Activated T-cell treated with anti-CD3 and anti-CD28 coated beads, Interleukin-2, amount 50 U/mL, for 1 hour (primary cell): ENCODE results near the gene IQCM.
"Not testable (repeated sequence)": the region's sequence is repeated elsewhere in the genome, so short reads cannot be mapped to it uniquely, and the experiment has no call there.

Source experiments
- DNase-seq: peaks from one replicate; pipeline ENCODE4 v3.0.0-alpha.2; 2020

The IQCM gene

DNA sequence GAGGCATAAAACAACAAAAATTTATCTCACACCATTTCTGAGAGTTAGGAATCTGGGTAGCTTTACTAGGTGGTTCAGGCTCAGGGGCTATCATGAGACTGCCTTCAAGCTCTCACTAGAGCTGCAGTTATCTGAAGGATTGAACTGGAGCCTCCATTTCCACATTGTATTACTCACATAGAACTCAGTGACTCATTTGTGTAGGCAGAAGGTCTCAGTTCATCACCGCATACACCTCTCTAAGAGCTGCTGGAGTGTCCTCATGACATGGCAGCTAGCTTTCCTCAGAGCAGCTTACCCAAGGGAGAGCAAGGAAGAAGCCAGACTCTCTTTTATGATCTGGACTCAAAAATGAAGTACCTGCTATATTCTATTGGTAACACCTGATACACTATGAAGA, 389.2 kb downstream of the IQCM start:
- DNase-seq: no peak

DNA sequence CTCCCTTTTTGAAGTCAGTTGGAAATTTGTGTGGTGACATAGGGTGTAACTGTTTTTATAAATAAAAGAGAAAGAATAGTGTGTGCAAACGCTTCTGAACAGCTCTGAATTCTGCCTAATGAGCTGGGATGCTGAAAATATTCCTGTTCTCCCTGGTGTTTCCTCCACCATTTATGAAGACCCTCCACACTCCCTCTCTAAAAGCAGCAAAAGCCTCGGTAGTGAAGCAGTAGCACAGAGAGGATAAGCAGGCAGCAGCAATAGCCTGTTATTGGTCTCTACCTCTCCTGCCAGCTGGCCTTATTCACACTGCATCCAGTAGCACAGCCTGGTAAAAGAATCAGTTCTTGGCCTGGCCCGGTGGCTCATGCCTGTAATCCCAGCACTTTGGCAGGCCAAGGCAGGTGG, 406.1 kb downstream of the IQCM start:
- DNase-seq: no peak

DNA sequence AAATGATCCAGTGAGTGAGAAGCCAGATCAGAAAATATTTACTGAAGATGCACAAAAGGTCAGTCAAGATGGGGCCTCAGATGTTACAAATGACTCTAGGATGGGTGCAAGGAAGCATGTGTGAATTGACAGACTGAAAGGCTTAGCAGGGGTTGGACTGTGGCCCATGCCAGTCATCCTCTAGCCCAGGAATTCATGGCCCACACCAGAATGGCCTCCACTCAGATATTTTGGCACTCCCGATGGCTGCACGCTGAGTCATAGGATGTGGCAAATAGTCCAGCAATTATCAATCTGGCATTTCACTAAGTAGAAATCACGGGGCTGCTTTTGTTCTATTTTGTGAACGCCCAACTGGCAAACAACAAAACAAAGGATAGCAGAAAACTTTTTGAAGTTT, 406.5 kb downstream of the IQCM start:
- no peak for DNase-seq

- no peak for DNase-seq
These were observed 411.5 kb downstream of the IQCM start for GRCh38 chr4:149404143-149404542.

DNA sequence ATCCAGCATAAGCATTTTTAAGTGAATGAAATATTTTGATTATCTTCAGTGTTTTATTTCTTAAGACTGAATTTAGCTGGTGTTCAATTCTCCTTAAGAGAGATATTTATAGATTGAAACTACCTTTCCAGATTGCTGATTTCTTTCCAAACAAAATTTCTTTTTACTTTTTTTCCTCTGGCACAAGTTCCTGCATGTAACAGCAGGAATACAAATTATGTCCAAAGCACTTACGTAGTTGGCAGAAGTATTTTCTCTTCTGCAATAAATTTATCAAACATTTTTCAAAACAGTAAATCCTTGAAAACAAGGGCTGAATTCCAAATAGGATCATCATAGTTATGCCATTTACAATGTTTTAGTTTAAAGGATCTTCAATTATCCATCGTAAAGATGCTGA, 412.6 kb downstream of the IQCM start:
- DNase-seq: no peak

GRCh38 chr4:149398993-149399392, 416.6 kb downstream of the IQCM start:
- DNase-seq: no peak

DNA sequence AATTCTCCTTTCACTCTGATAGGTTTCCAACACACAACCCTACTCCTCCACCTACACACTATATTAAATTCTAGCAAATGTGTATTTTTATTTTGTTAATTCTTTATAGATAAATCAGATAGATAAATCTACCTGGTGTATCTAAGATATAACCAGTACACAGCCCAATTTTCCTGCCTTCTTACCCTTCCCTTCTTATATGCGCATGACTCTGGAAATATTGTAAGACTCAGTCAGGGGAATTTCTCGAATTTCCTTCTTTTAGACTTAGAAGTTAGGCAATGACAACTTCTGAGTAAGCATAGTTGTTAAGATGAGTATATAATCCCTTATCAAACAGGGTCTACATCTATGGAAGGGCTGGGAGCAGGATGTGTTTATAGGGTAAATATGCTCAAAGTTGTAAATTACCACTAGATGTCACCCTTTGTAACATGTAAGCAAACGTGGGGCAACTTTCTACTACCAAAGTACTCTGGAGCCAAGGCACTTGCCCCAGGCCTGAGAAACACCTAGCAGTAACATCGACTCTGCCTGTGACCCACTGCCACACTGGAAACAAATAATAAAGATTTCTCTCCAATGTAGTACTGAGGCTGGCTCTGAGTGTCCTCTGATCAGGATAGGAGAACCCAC, 444.7 kb downstream of the IQCM start:
- no peak for DNase-seq

DNA sequence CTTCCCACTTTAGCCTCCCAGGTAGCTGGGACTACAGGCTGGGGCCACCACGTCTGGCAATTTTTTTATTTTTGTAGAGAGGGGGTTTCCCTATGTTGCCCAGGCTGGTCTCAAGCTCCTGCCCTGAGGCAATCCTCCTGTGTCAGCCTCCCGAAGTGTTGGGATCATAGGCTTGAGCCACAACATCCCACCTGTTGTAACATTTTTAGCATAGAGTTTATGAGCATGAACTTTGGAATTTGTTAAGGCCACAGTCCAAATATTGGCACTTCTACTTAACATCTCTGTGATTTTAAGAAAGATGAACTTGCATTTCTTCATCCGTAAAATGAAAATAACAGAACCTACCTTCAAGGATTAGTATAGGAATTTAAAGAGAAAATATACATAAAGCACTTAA, 445.6 kb downstream of the IQCM start:
- no peak for DNase-seq

DNA sequence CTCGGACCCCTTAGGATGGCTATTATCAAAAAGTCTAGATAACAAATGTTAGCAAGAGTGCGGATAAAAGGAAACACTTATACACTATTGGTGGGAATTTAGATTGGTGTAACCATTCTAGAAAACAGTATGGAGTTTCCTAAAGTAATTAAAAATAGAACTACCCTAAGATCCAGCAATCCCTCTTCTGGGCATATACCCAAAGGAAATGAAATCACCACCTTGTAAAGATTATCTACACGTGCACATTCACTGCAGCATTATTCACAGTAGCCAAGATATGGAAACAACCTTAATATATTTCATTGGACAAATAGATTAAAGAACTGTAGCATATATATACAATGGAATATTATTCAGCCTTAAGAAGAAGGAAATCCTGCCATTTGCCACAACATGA, 462.4 kb downstream of the IQCM start:
- DNase-seq: no peak

DNA sequence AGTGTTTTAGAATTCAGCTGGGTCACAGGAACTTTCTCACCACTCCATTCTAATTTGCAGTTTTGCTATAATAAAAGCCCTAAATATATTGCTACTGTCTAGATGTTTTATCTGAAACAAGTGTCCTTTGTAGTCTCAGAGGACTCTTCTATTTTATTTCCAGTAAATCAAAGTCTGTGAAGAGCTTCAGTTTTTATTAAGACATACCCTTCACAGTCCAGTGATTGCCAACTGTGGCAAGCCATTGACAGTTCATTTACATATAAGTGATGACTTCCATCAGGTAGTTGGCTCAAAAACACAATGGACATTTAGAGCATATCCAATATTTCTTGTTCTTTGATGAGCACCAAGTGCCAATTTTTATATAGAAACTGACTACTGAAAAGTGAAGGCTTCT, 466.1 kb downstream of the IQCM start:
- no peak for DNase-seq

DNA sequence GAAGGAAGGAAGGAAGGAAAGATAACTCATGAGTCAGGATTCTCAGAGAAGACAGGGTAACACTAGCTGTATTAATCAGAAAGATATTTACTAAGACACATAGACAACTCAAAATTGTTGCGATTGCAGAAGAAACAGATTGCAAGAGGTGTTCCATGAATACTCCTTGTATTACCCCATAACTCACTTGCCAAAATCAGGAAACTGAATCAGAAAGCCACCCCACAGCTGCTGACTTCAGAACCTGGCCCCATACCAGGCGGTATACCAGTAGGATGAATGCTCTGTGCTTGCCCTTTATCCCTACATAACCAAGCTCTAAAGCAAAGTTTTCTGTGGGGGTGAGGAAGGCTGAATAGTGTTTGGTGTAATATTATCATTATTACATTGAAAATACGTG, 468.5 kb downstream of the IQCM start:
- DNase-seq: no peak

DNA sequence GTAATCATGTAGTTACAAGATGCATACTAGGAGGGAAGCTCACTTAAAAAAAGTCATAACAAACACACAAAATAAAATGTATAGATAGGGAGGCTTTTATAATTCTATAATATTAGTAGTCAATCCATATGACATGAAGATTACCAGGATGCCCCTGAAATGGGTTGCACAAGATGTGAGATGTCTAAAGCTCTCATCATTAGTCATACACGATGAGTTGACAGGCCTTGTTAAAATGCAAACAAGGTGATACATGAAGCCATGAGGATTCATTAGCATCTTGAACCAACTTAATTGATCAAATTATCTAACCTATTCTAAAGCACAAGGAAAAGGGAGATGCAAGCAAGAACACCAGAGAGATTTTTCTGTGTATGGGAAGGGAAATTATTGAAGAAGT, 470.2 kb downstream of the IQCM start:
- no peak for DNase-seq

DNA sequence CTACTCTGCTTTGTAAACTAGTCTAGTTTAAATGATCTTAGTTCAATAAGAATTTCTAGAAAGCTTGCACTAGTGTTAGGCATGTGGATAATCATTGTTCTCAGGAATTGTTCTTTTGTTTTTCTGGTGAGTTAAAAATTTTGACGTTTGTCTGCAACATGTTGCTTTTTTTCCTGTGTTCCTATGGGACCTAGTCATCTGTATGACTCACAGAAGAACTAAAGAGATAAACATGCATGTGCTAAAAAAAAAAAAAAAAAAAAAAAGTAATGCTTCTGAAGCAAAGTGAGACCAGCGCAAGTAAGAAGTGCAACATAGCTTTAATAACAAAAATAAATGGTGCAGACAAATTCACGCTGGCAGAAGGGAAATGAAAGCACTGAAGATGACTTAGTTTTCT, 471.2 kb downstream of the IQCM start:
- DNase-seq: no peak

DNA sequence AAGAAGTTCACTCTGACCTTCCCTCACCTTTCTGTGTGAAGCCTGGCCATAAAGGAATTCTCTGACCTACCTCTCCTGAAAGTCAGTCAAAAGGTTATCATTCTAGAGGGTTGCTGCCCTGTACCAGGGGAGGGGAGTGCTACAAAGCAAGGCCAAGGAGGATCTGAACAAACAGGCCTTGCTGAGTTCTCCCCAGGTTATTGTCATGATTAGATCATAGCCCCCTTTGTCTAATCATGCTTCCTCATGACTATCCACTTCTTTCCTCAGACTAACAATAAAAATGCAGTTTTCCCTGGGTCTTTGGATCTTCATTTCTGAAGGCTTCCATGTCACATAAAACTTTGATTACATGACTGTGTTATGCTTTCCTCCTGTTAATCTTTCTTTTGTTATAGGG, 472.0 kb downstream of the IQCM start:
- no peak for DNase-seq

GRCh38 chr4:149341117-149341516, 474.5 kb downstream of the IQCM start:
- not testable (repeated sequence) for DNase-seq

DNA sequence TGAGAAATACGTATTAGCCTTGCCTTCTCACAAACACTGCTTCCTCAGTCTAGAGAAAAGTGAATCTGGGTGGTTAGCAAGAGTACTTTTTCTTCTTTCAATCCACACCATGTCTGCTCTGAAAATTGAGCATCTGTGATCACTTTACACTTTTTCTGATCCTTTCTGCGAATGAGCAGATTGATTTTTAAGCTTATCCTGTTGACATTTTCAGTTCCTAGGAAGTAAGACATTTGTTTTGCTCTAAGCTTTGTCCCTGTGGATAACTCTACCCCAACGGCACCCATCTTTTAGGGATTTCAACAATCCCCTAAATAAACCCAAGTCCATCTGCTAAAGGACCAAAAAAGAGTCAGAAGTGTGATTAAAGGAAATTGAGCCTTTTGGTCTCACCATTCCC, 487.5 kb downstream of the IQCM start:
- DNase-seq: no peak

DNA sequence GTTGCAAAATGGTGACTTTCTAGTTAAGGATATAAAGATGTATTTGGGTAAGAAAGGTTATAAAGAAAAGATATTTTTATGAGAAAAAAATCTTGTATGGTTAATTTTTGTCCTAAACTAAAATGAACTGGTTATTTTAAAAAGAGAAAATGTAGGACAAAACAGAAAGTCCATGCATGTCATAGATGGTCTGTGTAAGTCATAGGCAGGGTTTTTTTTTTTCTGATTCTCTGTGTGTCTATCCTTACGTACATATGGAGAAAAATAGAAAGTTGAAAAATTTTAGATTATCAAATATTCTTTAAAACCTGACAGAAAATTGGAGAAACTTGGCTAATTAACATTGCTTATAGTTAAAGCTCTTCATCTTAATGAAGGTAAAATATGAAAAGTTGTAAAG, 493.4 kb downstream of the IQCM start:
- DNase-seq: no peak

DNA sequence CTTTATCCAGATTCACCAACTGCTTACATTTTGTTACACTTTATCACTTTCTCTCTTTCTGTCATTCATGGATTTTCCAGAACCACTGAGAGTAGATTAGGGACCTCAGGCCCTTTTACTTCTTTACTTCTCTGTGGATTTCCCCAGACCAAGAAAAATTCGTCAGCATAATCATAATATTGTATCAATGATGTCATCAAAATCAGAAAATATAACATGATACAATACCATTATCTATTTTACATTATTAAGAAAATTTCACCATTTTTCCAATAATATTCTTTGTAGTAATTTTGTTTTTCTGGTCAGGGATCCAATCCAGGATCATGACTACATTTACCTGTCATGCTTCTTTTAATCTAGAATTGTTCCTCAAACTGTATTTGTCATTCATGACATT, 494.2 kb downstream of the IQCM start:
- DNase-seq: no peak

GRCh38 chr4:149311076-149311475, 504.6 kb downstream of the IQCM start:
- no peak for DNase-seq

- DNase-seq: no peak
These were observed 509.1 kb downstream of the IQCM start for GRCh38 chr4:149306537-149306936.
